IMR-90 (cell line): ENCODE results near the gene HPCAL4. TPM values are rescaled to one million over a fixed set of nuclear protein-coding genes. Genes with fewer than 3 reads are reported as not detected.
A peak's percentile ranks its signal among the peaks of the same experiment; 100 is the strongest.

Experiments
- ATAC-seq: fragments of 200-7000 bp; cut with Tn5 transposase; 2 replicates; pipeline ENCODE4 v1.9.1; 2020; ENCODE audit warnings: low read depth, mild to moderate bottlenecking, moderate library complexity
- BruUV-seq: library from RNA; stranded (reverse); fragments of 400-500 nt; replicated peaks from 2 replicates; lab custom pipeline; 2021; lab: Mats Ljungman, UMichigan
- CTCF ChIA-PET: fragments of 300-600 bp; formaldehyde crosslinking; extraction: SDS; loops from one replicate; lab custom pipeline; 2021; ENCODE audit warnings: antibody characterized with exemption; lab: Yijun Ruan, JAX
- POLR2A ChIA-PET: fragments of 300-600 bp; sonication (Branson Sonifier 250); formaldehyde crosslinking; loops from one replicate; lab custom pipeline; 2022; ENCODE audit warnings: antibody characterized with exemption; ENCODE audit not compliant: unreplicated experiment; lab: Charles Lee
- DNase-seq: peaks from one replicate; pipeline ENCODE4 v3.0.0; 2013
- H2AFZ ChIP-seq: replicated peaks from 2 replicates; pipeline ENCODE3; 2013; ENCODE audit warnings: low read length, mild to moderate bottlenecking; ENCODE audit not compliant: poor library complexity
- H2AK5ac ChIP-seq: 2 replicates; pipeline ENCODE4 v1.6.1; 2013; ENCODE audit warnings: low read depth, low read length, inconsistent platforms
- H2AK9ac ChIP-seq: replicated peaks from 2 replicates; pipeline ENCODE3; 2013; ENCODE audit warnings: mild to moderate bottlenecking, low read depth, low read length, moderate library complexity; ENCODE audit not compliant: poor library complexity
- H2BK120ac ChIP-seq: 2 replicates; pipeline ENCODE4 v1.6.1; 2013; ENCODE audit warnings: low read depth, low read length, inconsistent platforms
- H2BK15ac ChIP-seq: 3 replicates; pipeline ENCODE4 v1.6.1; 2013; ENCODE audit warnings: low read depth, low read length, inconsistent platforms
- H2BK20ac ChIP-seq: 2 replicates; pipeline ENCODE4 v1.6.1; 2013; ENCODE audit warnings: low read depth, mild to moderate bottlenecking, inconsistent platforms, low read length, moderate library complexity
- H2BK5ac ChIP-seq: 2 replicates; pipeline ENCODE4 v1.6.1; 2013; ENCODE audit warnings: mild to moderate bottlenecking, low read depth, low read length, inconsistent platforms; ENCODE audit not compliant: poor library complexity, severe bottlenecking
- H3K14ac ChIP-seq: replicated peaks from 2 replicates; pipeline ENCODE4 v1.6.1; 2013; ENCODE audit warnings: low read depth, low read length, inconsistent platforms
- H3K18ac ChIP-seq: 2 replicates; pipeline ENCODE4 v1.6.1; 2013; ENCODE audit warnings: low read depth, low read length, control low read depth
- H3K23ac ChIP-seq: 2 replicates; pipeline ENCODE4 v1.6.1; 2013; ENCODE audit warnings: low read depth, low read length, inconsistent platforms
- H3K27ac ChIP-seq: 2 replicates; pipeline ENCODE4 v1.5.1; 2013; ENCODE audit warnings: mild to moderate bottlenecking, control low read depth, low read length; ENCODE audit not compliant: insufficient read depth
- H3K27me3 ChIP-seq: 2 replicates; pipeline ENCODE4 v1.6.1; 2013; ENCODE audit warnings: low read length; ENCODE audit not compliant: control insufficient read depth, insufficient read depth
- H3K36me3 ChIP-seq: 2 replicates; pipeline ENCODE4 v1.6.1; 2013; ENCODE audit warnings: low read length, mixed read lengths; ENCODE audit not compliant: control insufficient read depth, insufficient read depth
- H3K4ac ChIP-seq: 2 replicates; pipeline ENCODE4 v1.6.1; 2013; ENCODE audit warnings: low read depth, low read length, inconsistent platforms
- H3K4me1 ChIP-seq: 2 replicates; pipeline ENCODE4 v1.6.1; 2013; ENCODE audit warnings: low read length, mixed read lengths; ENCODE audit not compliant: control insufficient read depth, insufficient read depth
- H3K4me2 ChIP-seq: 2 replicates; pipeline ENCODE4 v1.6.1; 2013; ENCODE audit warnings: low read depth, mild to moderate bottlenecking, control low read depth, low read length, moderate library complexity
- H3K4me3 ChIP-seq: 2 replicates; pipeline ENCODE4 v1.5.1; 2013; ENCODE audit warnings: low read depth, mild to moderate bottlenecking, control low read depth, low read length, moderate library complexity; ENCODE audit not compliant: insufficient read depth
- H3K56ac ChIP-seq: 2 replicates; pipeline ENCODE4 v1.6.1; 2013; ENCODE audit warnings: low read length, inconsistent platforms; ENCODE audit not compliant: insufficient read depth; ENCODE audit errors: extremely low read depth
- H3K79me1 ChIP-seq, 2 experiments: 2 replicates each; pipeline ENCODE4 v1.6.1; 2013; ENCODE audit warnings: low read length in 2 of 2, inconsistent platforms in 1 of 2, low read depth in 1 of 2
- H3K9ac ChIP-seq: 2 replicates; pipeline ENCODE4 v1.6.1; 2013; ENCODE audit warnings: low read depth, low read length, control low read depth
- H3K9me1 ChIP-seq: 2 replicates; pipeline ENCODE4 v1.6.1; 2013; ENCODE audit warnings: low read length, inconsistent platforms; ENCODE audit not compliant: insufficient read depth
- H3K9me3 ChIP-seq: 2 replicates; pipeline ENCODE4 v1.6.1; 2013; ENCODE audit warnings: low read length; ENCODE audit not compliant: control insufficient read depth, insufficient read depth
- H4K20me1 ChIP-seq: 2 replicates; pipeline ENCODE4 v1.6.1; 2013; ENCODE audit warnings: low read length, inconsistent platforms; ENCODE audit not compliant: insufficient read depth
- H4K5ac ChIP-seq: 2 replicates; pipeline ENCODE4 v1.6.1; 2013; ENCODE audit warnings: mild to moderate bottlenecking, low read depth, low read length, control low read depth
- H4K8ac ChIP-seq, 2 experiments: 2 replicates each; pipeline ENCODE4 v1.6.1; 2013; ENCODE audit warnings: low read depth in 2 of 2, low read length in 2 of 2, control low read depth in 1 of 2, inconsistent platforms in 1 of 2
- H4K91ac ChIP-seq: 2 replicates; pipeline ENCODE4 v1.6.1; 2013; ENCODE audit warnings: low read depth, low read length, inconsistent platforms; ENCODE audit not compliant: insufficient read depth
- CEBPB ChIP-seq: IDR thresholded peaks from 2 replicates; pipeline ENCODE4 v1.6.1; 2012; ENCODE audit warnings: low read depth, low read length, improper control_type of control experiment
- CHD1 ChIP-seq: IDR thresholded peaks from 2 replicates; pipeline ENCODE4 v1.6.1; 2012; ENCODE audit warnings: low read depth, low read length, improper control_type of control experiment
- CTCF ChIP-seq: conservative IDR thresholded peaks from 2 replicates; pipeline ENCODE4 v1.5.1; 2012; ENCODE audit warnings: mild to moderate bottlenecking, low read depth, low read length, improper control_type of control experiment
- ELK1 ChIP-seq: fragments of 150-350 bp; IDR thresholded peaks from 2 replicates; pipeline ENCODE4 v1.6.1; 2016; ENCODE audit warnings: low read depth, mild to moderate bottlenecking, low read length, moderate library complexity, borderline replicate concordance
- FOS ChIP-seq: fragments of 150-350 bp; IDR thresholded peaks from 2 replicates; pipeline ENCODE4 v1.6.1; 2016; ENCODE audit warnings: low read depth, low read length
- MAFK ChIP-seq: IDR thresholded peaks from 2 replicates; pipeline ENCODE4 v1.6.1; 2012; ENCODE audit warnings: low read depth, low read length, improper control_type of control experiment
- MAZ ChIP-seq: IDR thresholded peaks from 2 replicates; pipeline ENCODE4 v1.6.1; 2012; ENCODE audit warnings: low read depth, mild to moderate bottlenecking, low read length, improper control_type of control experiment, moderate library complexity, borderline replicate concordance
- MXI1 ChIP-seq: IDR thresholded peaks from 2 replicates; pipeline ENCODE4 v1.6.1; 2012; ENCODE audit warnings: low read depth, mild to moderate bottlenecking, low read length, moderate library complexity, borderline replicate concordance
- NFE2L2 ChIP-seq: fragments of 150-350 bp; IDR thresholded peaks from 2 replicates; pipeline ENCODE4 v1.6.1; 2016; ENCODE audit warnings: low read depth, mild to moderate bottlenecking, low read length
- POLR2A ChIP-seq: IDR thresholded peaks from 2 replicates; pipeline ENCODE4 v1.6.1; 2012; ENCODE audit warnings: mild to moderate bottlenecking, low read depth, low read length
- RAD21 ChIP-seq: IDR thresholded peaks from 2 replicates; pipeline ENCODE4 v1.6.1; 2012; ENCODE audit warnings: low read length, improper control_type of control experiment
- RCOR1 ChIP-seq: IDR thresholded peaks from 2 replicates; pipeline ENCODE4 v1.6.1; 2012; ENCODE audit warnings: mild to moderate bottlenecking, low read length, improper control_type of control experiment; ENCODE audit not compliant: insufficient replicate concordance
- RFX5 ChIP-seq: IDR thresholded peaks from 2 replicates; pipeline ENCODE4 v1.8.0; 2012; ENCODE audit warnings: low read depth, mild to moderate bottlenecking, low read length, moderate library complexity
- SMC3 ChIP-seq: fragments of 150-350 bp; IDR thresholded peaks from 2 replicates; pipeline ENCODE4 v1.6.1; 2016; ENCODE audit warnings: low read depth, mild to moderate bottlenecking, antibody characterized with exemption, low read length, moderate library complexity
- USF2 ChIP-seq: fragments of 150-350 bp; IDR thresholded peaks from 2 replicates; pipeline ENCODE4 v1.6.1; 2017; ENCODE audit warnings: mild to moderate bottlenecking, antibody characterized with exemption, low read length, low read depth
- WGBS, 2 experiments: methylation state at CpG; one replicate each; pipeline versions ENCODE4 v1.1.5 to v1.1.7; 2013; ENCODE audit warnings: missing lambda C conversion rate in 2 of 2; ENCODE audit not compliant: insufficient read length in 1 of 2; ENCODE audit errors: extremely low coverage in 2 of 2; 5-methylcytosine and 5-hydroxymethylcytosine counted together
- dilution Hi-C: fragments of 300-500 bp; cut with HindIII; formaldehyde crosslinking; loops from one replicate; pipeline ENCODE4 v1.14.3; 2018; ENCODE audit warnings: low sequenced_read_pairs; ENCODE audit not compliant: unreplicated experiment
- in situ Hi-C: fragments of 300-500 bp; cut with MboI; formaldehyde crosslinking; loops from 3 replicates; pipeline ENCODE4 v1.14.3; 2019; ENCODE audit warnings: low sequenced_read_pairs, inconsistent platforms, mixed read lengths
- intact Hi-C: fragments of 100-400 bp; cut with micrococcal nuclease; formaldehyde crosslinking; loops from 2 replicates; pipeline ENCODE4 v1.10.0; 2022
- polyA plus RNA-seq, 3 experiments: library from polyadenylated mRNA; depleted of rRNA; stranded (reverse); fragments of >200 nt; gene quantifications; 2 replicates each; pipeline ENCODE4 v1.2.3, GENCODE V29; 2012; ENCODE audit warnings: low replicate concordance in 1 of 3
- total RNA-seq: library from RNA; depleted of rRNA; stranded (reverse); fragments of >200 nt; gene quantifications from 2 replicates; pipeline ENCODE4 v1.2.3, GENCODE V29; 2012

Gene HPCAL4
- total and polyA plus RNA-seq, 2 of the 4 experiments (the other 2 are of a cell fraction) = 0.02 TPM; not detected in 1

GRCh38 chr1:39692152-39693074 is 1.2 kb upstream of the HPCAL4 start:
- H3K18ac ChIP-seq = no peak overlapping the region
- CTCF ChIA-PET = no interaction called here
- no peaks in the 10 kb centered on the region for H3K9me3 ChIP-seq
- no peak overlapping the region for H3K14ac ChIP-seq
- ATAC-seq (no peak), DNase-seq (no peak)
- H3K27ac ChIP-seq = no peak overlapping the region
- H2BK120ac ChIP-seq = no peak overlapping the region
- H2BK15ac ChIP-seq = no peak overlapping the region
- no peak overlapping the region for H3K4me2 ChIP-seq
- H3K27me3 ChIP-seq = peaks cover 84% of the 10 kb centered on the region
- no peak overlapping the region for H4K8ac ChIP-seq
- in situ Hi-C loops = no loop called here
- H2AK5ac ChIP-seq = no peak overlapping the region
- dilution Hi-C loops = no loop called here
- H2BK5ac ChIP-seq = no peak overlapping the region
- intact Hi-C loops = no loop called here
- peak overlapping the region; percentile 75 for H2AFZ ChIP-seq
- no peak overlapping the region for H2BK20ac ChIP-seq
- H3K4ac ChIP-seq = no peak overlapping the region
- H4K91ac ChIP-seq = no peak overlapping the region
- H3K79me1 ChIP-seq = no peaks in the 10 kb centered on the region
- no peak overlapping the region for H2AK9ac ChIP-seq
- BruUV-seq = no TSS peak
- H3K4me3 ChIP-seq = no peak overlapping the region
- H3K9me1 ChIP-seq = no peaks in the 10 kb centered on the region
- H3K36me3 ChIP-seq = no peaks in the 10 kb centered on the region
- WGBS, 2 experiments = 4% methylated on average over 10 of the region's 56 CpGs; no CpG with 5 or more reads in 1 of the 2 experiments
- no peaks in the 10 kb centered on the region; the same call in 1 of the 2 replicates for H3K4me1 ChIP-seq
- POLR2A ChIA-PET = no interaction called here
- H4K20me1 ChIP-seq = no peaks in the 10 kb centered on the region; the same call in 1 of the 2 replicates
- no peak overlapping the region for H3K56ac ChIP-seq
- H3K9ac ChIP-seq = no peak overlapping the region
- no peak overlapping the region for H4K5ac ChIP-seq
- no peak overlapping the region for H3K23ac ChIP-seq
- TF ChIP-seq RCOR1 (no peak), USF2 (no peak), SMC3 (no peak), CTCF (no peak), ELK1 (no peak), MAZ (no peak), NFE2L2 (no peak), CHD1 (no peak), MAFK (no peak), MXI1 (no peak), RAD21 (no peak), FOS (no peak), CEBPB (no peak), POLR2A (no peak), RFX5 (no peak)
